Fibroblast of lung (primary cell): ENCODE data around the gene PIK3C2G. TPM values are rescaled to one million over a fixed set of nuclear protein-coding genes. Genes with fewer than 3 reads are reported as not detected.

Experiments used
- DNase-seq, 2 donors: peaks; one replicate each; pipeline versions ENCODE4 v3.0.0 to v3.0.0-alpha.2; 2010; ENCODE audit warnings: low read depth in 2 of 2
- H2AFZ ChIP-seq: 2 replicates; pipeline ENCODE4 v1.5.1; 2012; ENCODE audit warnings: low read length, control low read depth, inconsistent platforms
- H3K27ac ChIP-seq: 2 replicates; pipeline ENCODE4 v1.5.1; 2011; ENCODE audit warnings: low read length, control low read depth; ENCODE audit not compliant: insufficient read depth
- H3K27me3 ChIP-seq: 2 replicates; pipeline ENCODE4 v1.5.1; 2011; ENCODE audit warnings: mild to moderate bottlenecking, low read length; ENCODE audit not compliant: control insufficient read depth, insufficient read depth
- H3K36me3 ChIP-seq: 2 replicates; pipeline ENCODE4 v1.5.1; 2011; ENCODE audit warnings: low read length; ENCODE audit not compliant: control insufficient read depth, insufficient read depth
- H3K4me1 ChIP-seq: 2 replicates; pipeline ENCODE4 v1.5.1; 2011; ENCODE audit warnings: low read length; ENCODE audit not compliant: control insufficient read depth, insufficient read depth; ENCODE audit errors: extremely low read depth
- H3K4me2 ChIP-seq: 2 replicates; pipeline ENCODE4 v1.5.1; 2011; ENCODE audit warnings: low read length, control low read depth; ENCODE audit not compliant: insufficient read depth; ENCODE audit errors: extremely low read depth
- H3K4me3 ChIP-seq, 4 experiments: fragments of 200-600 bp in 1 of 4; sonication (generic) in 1 of 4; replicated peaks in 1 of 4; 2 replicates each; pipeline ENCODE4 v1.5.1; 2011 to 2016; ENCODE audit warnings: low read length in 4 of 4, low read depth in 3 of 4, mild to moderate bottlenecking in 3 of 4, control low read depth in 2 of 4, inconsistent platforms in 1 of 4, mixed read lengths in 1 of 4; ENCODE audit not compliant: insufficient read depth in 1 of 4; ENCODE audit errors: control extremely low read depth in 1 of 4
- H3K79me2 ChIP-seq: 2 replicates; pipeline ENCODE4 v1.5.1; 2012; ENCODE audit warnings: mild to moderate bottlenecking, low read length, inconsistent platforms; ENCODE audit not compliant: control insufficient read depth, insufficient read depth
- H3K9ac ChIP-seq: 2 replicates; pipeline ENCODE4 v1.5.1; 2011; ENCODE audit warnings: mild to moderate bottlenecking, low read length, control low read depth; ENCODE audit not compliant: insufficient read depth
- H3K9me3 ChIP-seq: 2 replicates; pipeline ENCODE4 v1.5.1; 2012; ENCODE audit warnings: low read depth, low read length; ENCODE audit not compliant: control insufficient read depth, insufficient read depth
- H4K20me1 ChIP-seq: 2 replicates; pipeline ENCODE4 v1.5.1; 2011; ENCODE audit warnings: low read length; ENCODE audit not compliant: control insufficient read depth, insufficient read depth; ENCODE audit errors: extremely low read depth
- CTCF ChIP-seq, 2 donors: IDR thresholded peaks in 1 of 2; conservative IDR thresholded peaks in 1 of 2; 1 replicate in 1 of 2; 2 replicates in 1 of 2; pipeline ENCODE4 v1.5.1; 2011 to 2012; ENCODE audit warnings: low read length in 2 of 2, control low read depth in 1 of 2, inconsistent platforms in 1 of 2, low read depth in 1 of 2, mild to moderate bottlenecking in 1 of 2
- EZH2 ChIP-seq: IDR thresholded peaks from 2 replicates; pipeline ENCODE4 v1.5.1; 2012; ENCODE audit warnings: low read length, control low read depth, mild to moderate bottlenecking; ENCODE audit errors: missing control alignments
- polyA plus RNA-seq, 2 donors: library from polyadenylated mRNA; depleted of rRNA in 1 of 2; stranded (reverse) in 1 of 2; unstranded in 1 of 2; fragments of >200 nt; gene quantifications; 2 replicates each; pipeline ENCODE4 v1.2.1, GENCODE V29; 2011 to 2012; ENCODE audit warnings: missing spikeins in 1 of 2
- total RNA-seq: library from RNA; depleted of rRNA; stranded (reverse); fragments of >200 nt; gene quantifications from 2 replicates; pipeline ENCODE4 v1.2.1, GENCODE V29; 2014

PIK3C2G gene
- total and polyA plus RNA-seq, 2 donors (not counting 1 experiment from before 2014, with no cell fraction given), result not detected

DNA sequence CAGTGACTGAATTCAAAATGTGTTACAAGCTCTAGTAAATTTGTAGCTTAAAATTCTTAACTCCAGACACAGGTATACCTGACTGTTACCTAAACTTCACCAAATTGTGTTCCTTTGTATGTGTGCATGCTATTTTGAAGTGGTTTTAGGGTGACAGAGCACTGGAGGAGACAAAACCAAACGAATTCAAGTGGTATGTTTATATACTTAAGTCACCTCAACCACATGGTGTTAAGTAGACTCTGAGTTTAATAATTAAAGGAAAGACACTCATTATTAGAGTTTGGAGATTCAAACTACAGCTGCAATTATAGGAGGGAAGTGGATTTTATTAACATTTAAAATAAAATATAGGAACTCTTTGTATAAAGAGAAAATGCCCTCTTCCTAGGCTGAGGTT is 392.1 kb downstream of the PIK3C2G start:
- Histone ChIP-seq H3K4me3 (no peak overlapping the region), H3K4me1 (no peaks in the 10 kb centered on the region), H3K36me3 (no peaks in the 10 kb centered on the region), H3K27ac (no peak overlapping the region), H2AFZ (no peak overlapping the region), H3K9me3 (no peaks in the 10 kb centered on the region), H3K27me3 (no peaks in the 10 kb centered on the region), H3K9ac (no peak overlapping the region), H3K79me2 (no peaks in the 10 kb centered on the region), H3K4me2 (no peak overlapping the region), H4K20me1 (no peaks in the 10 kb centered on the region)
- TF ChIP-seq EZH2, result no peak
- TF ChIP-seq CTCF (conservative IDR thresholded peaks at IDR 0.05 in 1 of 2, IDR thresholded peaks at IDR 0.05 in 1 of 2; ENCODE audit: low read depth in 1 of 2, low read length in 2 of 2), result no peak
- no peak for DNase-seq

- Histone ChIP-seq H3K36me3 (no peaks in the 10 kb centered on the region), H3K9me3 (no peaks in the 10 kb centered on the region), H4K20me1 (no peaks in the 10 kb centered on the region), H3K4me2 (no peak overlapping the region), H3K4me1 (no peaks in the 10 kb centered on the region), H3K9ac (no peak overlapping the region), H3K79me2 (no peaks in the 10 kb centered on the region), H3K27ac (no peak overlapping the region), H3K4me3 (no peak overlapping the region), H2AFZ (no peak overlapping the region), H3K27me3 (no peaks in the 10 kb centered on the region)
- DNase-seq, result no peak
- TF ChIP-seq EZH2 (no peak), CTCF (conservative IDR thresholded peaks at IDR 0.05 in 1 of 2, IDR thresholded peaks at IDR 0.05 in 1 of 2; ENCODE audit: low read depth in 1 of 2, low read length in 2 of 2) (no peak)
These were observed 394.0 kb downstream of the PIK3C2G start for GRCh38 chr12:18655351-18655750.

DNA sequence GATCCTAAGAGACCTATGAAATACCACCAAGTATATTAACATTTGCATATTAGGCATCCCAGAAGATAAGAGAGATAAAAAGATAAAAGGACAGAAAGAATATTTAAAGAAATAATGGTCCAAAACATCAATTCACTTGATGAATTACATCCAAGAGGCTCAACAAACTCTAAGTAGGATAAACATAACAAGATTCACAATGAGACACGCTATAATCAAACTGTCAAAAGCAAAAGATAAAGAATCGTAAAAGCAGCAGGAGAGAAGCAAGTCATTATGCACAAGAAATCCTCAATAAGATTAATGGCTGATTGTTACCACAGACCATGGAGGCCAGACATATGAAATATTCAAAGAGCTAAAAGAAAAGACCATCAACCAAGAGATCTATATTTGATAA is 396.9 kb downstream of the PIK3C2G start:
- H3K36me3 ChIP-seq, result no peaks in the 10 kb centered on the region

More for the DNA sequence above, 396.9 kb downstream of the PIK3C2G start:
- H2AFZ ChIP-seq, result no peak overlapping the region
- H3K4me3 ChIP-seq, result no peak overlapping the region
- H3K4me1 ChIP-seq, result no peaks in the 10 kb centered on the region
- no peak for TF ChIP-seq EZH2
- no peak for TF ChIP-seq CTCF (conservative IDR thresholded peaks at IDR 0.05 in 1 of 2, IDR thresholded peaks at IDR 0.05 in 1 of 2; ENCODE audit: low read depth in 1 of 2, low read length in 2 of 2)
- H3K4me2 ChIP-seq, result no peak overlapping the region
- no peak for DNase-seq
- H4K20me1 ChIP-seq, result no peaks in the 10 kb centered on the region
- no peak overlapping the region for H3K27ac ChIP-seq
- no peaks in the 10 kb centered on the region for H3K27me3 ChIP-seq
- H3K9ac ChIP-seq, result no peak overlapping the region
- H3K9me3 ChIP-seq, result no peaks in the 10 kb centered on the region
- no peaks in the 10 kb centered on the region for H3K79me2 ChIP-seq
